ENCODE results near the gene SLC9A9. TPM values are rescaled to one million over a fixed set of nuclear protein-coding genes. Genes with fewer than 3 reads are reported as not detected.

The SLC9A9 gene
- polyA plus RNA-seq, 1 of the 3 experiments (the other 2 are of a cell fraction) = 0.05 TPM

- H3K36me3 ChIP-seq (replicated peaks in 1 of 2; ENCODE audit: control insufficient read depth in 1 of 2, insufficient read depth in 2 of 2, low read length in 1 of 2) = no peaks in the 10 kb centered on the region
- no peak overlapping the region for H3K4me2 ChIP-seq
- H3K27ac ChIP-seq (ENCODE audit: low read depth in 2 of 2, low read length in 1 of 2) = no peak overlapping the region
- H3K9ac ChIP-seq = no peak overlapping the region
- H3K4me1 ChIP-seq (ENCODE audit: control insufficient read depth in 1 of 2, insufficient read depth in 2 of 2, low read depth in 1 of 2, low read length in 1 of 2) = no peaks in the 10 kb centered on the region
- H3K27me3 ChIP-seq (ENCODE audit: insufficient read depth) = no peaks in the 10 kb centered on the region
- DNase-seq = no peak
- no peaks in the 10 kb centered on the region for H3F3A ChIP-seq (replicated peaks; ENCODE audit: insufficient read depth)
- ChIA-PET CTCF (no interaction called here), POLR2A (no interaction called here)
- no peak overlapping the region for H2AFZ ChIP-seq (ENCODE audit: low read depth)
- no peaks in the 10 kb centered on the region for H3K9me3 ChIP-seq
- H3K9me2 ChIP-seq = no peaks in the 10 kb centered on the region
- TF ChIP-seq USF2 (IDR thresholded peaks at IDR 0.05; ENCODE audit: borderline replicate concordance, low read depth, low read length) = no peak
- TF ChIP-seq, protein P1, sequence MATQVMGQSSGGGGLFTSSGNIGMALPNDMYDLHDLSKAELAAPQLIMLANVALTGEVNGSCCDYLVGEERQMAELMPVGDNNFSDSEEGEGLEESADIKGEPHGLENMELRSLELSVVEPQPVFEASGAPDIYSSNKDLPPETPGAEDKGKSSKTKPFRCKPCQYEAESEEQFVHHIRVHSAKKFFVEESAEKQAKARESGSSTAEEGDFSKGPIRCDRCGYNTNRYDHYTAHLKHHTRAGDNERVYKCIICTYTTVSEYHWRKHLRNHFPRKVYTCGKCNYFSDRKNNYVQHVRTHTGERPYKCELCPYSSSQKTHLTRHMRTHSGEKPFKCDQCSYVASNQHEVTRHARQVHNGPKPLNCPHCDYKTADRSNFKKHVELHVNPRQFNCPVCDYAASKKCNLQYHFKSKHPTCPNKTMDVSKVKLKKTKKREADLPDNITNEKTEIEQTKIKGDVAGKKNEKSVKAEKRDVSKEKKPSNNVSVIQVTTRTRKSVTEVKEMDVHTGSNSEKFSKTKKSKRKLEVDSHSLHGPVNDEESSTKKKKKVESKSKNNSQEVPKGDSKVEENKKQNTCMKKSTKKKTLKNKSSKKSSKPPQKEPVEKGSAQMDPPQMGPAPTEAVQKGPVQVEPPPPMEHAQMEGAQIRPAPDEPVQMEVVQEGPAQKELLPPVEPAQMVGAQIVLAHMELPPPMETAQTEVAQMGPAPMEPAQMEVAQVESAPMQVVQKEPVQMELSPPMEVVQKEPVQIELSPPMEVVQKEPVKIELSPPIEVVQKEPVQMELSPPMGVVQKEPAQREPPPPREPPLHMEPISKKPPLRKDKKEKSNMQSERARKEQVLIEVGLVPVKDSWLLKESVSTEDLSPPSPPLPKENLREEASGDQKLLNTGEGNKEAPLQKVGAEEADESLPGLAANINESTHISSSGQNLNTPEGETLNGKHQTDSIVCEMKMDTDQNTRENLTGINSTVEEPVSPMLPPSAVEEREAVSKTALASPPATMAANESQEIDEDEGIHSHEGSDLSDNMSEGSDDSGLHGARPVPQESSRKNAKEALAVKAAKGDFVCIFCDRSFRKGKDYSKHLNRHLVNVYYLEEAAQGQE (IDR thresholded peaks at IDR 0.05; ENCODE audit: low read depth, low read length) = no peak
- TF ChIP-seq RXRA (IDR thresholded peaks at IDR 0.05; ENCODE audit: borderline replicate concordance, low read depth) = no peak
- no peak for TF ChIP-seq RFX5 (IDR thresholded peaks at IDR 0.05; ENCODE audit: low read length)
- TF ChIP-seq ELF1 (IDR thresholded peaks at IDR 0.05) = no peak
- TF ChIP-seq JUND (IDR thresholded peaks at IDR 0.05) = no peak
- no peak for TF ChIP-seq IRF3 (IDR thresholded peaks at IDR 0.05; ENCODE audit: low read depth, low read length)
- H4K20me1 ChIP-seq (ENCODE audit: insufficient read depth) = no peaks in the 10 kb centered on the region
- no peak overlapping the region for H3K4me3 ChIP-seq (ENCODE audit: low read depth in 2 of 2, low read length in 1 of 2)
- H3K79me2 ChIP-seq (ENCODE audit: insufficient read depth) = no peaks in the 10 kb centered on the region
Observed at GRCh38 chr3:143266927-143267326, 581.3 kb downstream of the SLC9A9 start.

GRCh38 chr3:143266511-143266910 is 581.8 kb downstream of the SLC9A9 start:
- H3K27ac ChIP-seq (ENCODE audit: low read depth in 2 of 2, low read length in 1 of 2) = no peak overlapping the region
- no peaks in the 10 kb centered on the region for H3K36me3 ChIP-seq (replicated peaks in 1 of 2; ENCODE audit: control insufficient read depth in 1 of 2, insufficient read depth in 2 of 2, low read length in 1 of 2)
- TF ChIP-seq TAF1 (IDR thresholded peaks at IDR 0.05; ENCODE audit: borderline replicate concordance, low read depth, low read length) = no peak
- no peak for TF ChIP-seq SIN3A (IDR thresholded peaks at IDR 0.05; ENCODE audit: borderline replicate concordance, low read depth, low read length)
- no peak for TF ChIP-seq RXRA (IDR thresholded peaks at IDR 0.05; ENCODE audit: borderline replicate concordance, low read depth)
- TF ChIP-seq, protein P2, sequence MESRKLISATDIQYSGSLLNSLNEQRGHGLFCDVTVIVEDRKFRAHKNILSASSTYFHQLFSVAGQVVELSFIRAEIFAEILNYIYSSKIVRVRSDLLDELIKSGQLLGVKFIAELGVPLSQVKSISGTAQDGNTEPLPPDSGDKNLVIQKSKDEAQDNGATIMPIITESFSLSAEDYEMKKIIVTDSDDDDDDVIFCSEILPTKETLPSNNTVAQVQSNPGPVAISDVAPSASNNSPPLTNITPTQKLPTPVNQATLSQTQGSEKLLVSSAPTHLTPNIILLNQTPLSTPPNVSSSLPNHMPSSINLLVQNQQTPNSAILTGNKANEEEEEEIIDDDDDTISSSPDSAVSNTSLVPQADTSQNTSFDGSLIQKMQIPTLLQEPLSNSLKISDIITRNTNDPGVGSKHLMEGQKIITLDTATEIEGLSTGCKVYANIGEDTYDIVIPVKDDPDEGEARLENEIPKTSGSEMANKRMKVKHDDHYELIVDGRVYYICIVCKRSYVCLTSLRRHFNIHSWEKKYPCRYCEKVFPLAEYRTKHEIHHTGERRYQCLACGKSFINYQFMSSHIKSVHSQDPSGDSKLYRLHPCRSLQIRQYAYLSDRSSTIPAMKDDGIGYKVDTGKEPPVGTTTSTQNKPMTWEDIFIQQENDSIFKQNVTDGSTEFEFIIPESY (IDR thresholded peaks at IDR 0.05; ENCODE audit: borderline replicate concordance, low read depth) = no peak
- TF ChIP-seq MAX (IDR thresholded peaks at IDR 0.05; ENCODE audit: low read depth) = no peak
- TF ChIP-seq YY1 (IDR thresholded peaks at IDR 0.05; ENCODE audit: low read depth) = no peak
- POLR2A ChIA-PET = no interaction called here
- H3F3A ChIP-seq (replicated peaks; ENCODE audit: insufficient read depth) = no peaks in the 10 kb centered on the region
- no peak overlapping the region for H3K4me2 ChIP-seq
- H3K4me3 ChIP-seq (ENCODE audit: low read depth in 2 of 2, low read length in 1 of 2) = no peak overlapping the region
- H3K27me3 ChIP-seq (ENCODE audit: insufficient read depth) = no peaks in the 10 kb centered on the region
- H3K9me2 ChIP-seq = no peaks in the 10 kb centered on the region
- H3K9ac ChIP-seq = no peak overlapping the region
- no peaks in the 10 kb centered on the region for H3K79me2 ChIP-seq (ENCODE audit: insufficient read depth)
- CTCF ChIA-PET = no interaction called here
- WGBS (ENCODE audit: low lambda C conversion rate) = 63% methylated on average over 2 of the region's 2 CpGs
- no peaks in the 10 kb centered on the region for H3K4me1 ChIP-seq (ENCODE audit: control insufficient read depth in 1 of 2, insufficient read depth in 2 of 2, low read depth in 1 of 2, low read length in 1 of 2)
- no peaks in the 10 kb centered on the region for H3K9me3 ChIP-seq
- H2AFZ ChIP-seq (ENCODE audit: low read depth) = no peak overlapping the region
- no peak for DNase-seq
- no peaks in the 10 kb centered on the region for H4K20me1 ChIP-seq (ENCODE audit: insufficient read depth)

All from SK-N-SH (cell line).